ENCODE results near the gene KIF4A.

DNA sequence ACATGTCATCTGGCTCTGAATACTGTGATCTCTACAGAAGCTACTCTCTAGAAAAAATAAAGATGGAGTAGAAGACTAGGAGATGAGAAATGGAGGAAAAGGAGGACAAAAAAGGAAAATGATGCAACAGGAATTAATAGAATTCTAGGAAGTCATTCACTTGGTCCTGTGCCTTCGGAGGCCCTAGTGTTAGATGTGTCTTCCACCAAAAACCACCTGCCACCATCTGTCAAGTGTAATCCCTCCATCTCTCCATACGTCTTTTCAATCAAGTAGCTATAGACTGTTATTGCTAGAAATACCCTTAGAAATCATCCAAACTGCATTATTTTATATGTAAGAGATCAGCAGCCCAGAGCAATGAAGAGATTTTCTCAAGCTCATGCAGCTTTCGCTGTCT, 10.8 kb upstream of the KIF4A start:
- no peak for TF ChIP-seq CTCF (IDR thresholded peaks at IDR 0.05 in 2 of 3, conservative IDR thresholded peaks at IDR 0.05 in 1 of 3; ENCODE audit: insufficient read depth in 2 of 3, low read depth in 1 of 3, low read length in 3 of 3)
- TF ChIP-seq CEBPB (tag; IDR thresholded peaks at IDR 0.05): no peak
- no peak for TF ChIP-seq TBL1XR1 (IDR thresholded peaks at IDR 0.05; ENCODE audit: low read length in 2 of 2)
- no peak for TF ChIP-seq TCF7L2 (IDR thresholded peaks at IDR 0.05; ENCODE audit: low read depth, low read length)
- no peak for TF ChIP-seq ZNF23 (CRISPR knock-in tag; IDR thresholded peaks at IDR 0.05)
- no peak for TF ChIP-seq BRCA1 (IDR thresholded peaks at IDR 0.05)
- TF ChIP-seq BRCA1 (CRISPR knock-in tag; IDR thresholded peaks at IDR 0.05): no peak
- no peak for TF ChIP-seq ZNF174 (CRISPR knock-in tag; IDR thresholded peaks at IDR 0.05)
- no peak for TF ChIP-seq MCM5 (IDR thresholded peaks at IDR 0.05; ENCODE audit: low read depth)
- no peak for TF ChIP-seq MEF2A (IDR thresholded peaks at IDR 0.05; ENCODE audit: control insufficient read depth, low read depth, low read length)
- TF ChIP-seq STAT6 (CRISPR knock-in tag; IDR thresholded peaks at IDR 0.05): no peak
- TF ChIP-seq, protein P1, sequence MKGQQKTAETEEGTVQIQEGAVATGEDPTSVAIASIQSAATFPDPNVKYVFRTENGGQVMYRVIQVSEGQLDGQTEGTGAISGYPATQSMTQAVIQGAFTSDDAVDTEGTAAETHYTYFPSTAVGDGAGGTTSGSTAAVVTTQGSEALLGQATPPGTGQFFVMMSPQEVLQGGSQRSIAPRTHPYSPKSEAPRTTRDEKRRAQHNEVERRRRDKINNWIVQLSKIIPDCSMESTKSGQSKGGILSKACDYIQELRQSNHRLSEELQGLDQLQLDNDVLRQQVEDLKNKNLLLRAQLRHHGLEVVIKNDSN (CRISPR knock-in tag; IDR thresholded peaks at IDR 0.05): no peak
- no peak for TF ChIP-seq GTF2B (IDR thresholded peaks at IDR 0.05; ENCODE audit: extremely low read depth, insufficient read length)

All from K562 (cell line).